Transverse colon (tissue), 4 donors: Measurements from ENCODE around the gene KIF5A. TPM values are rescaled to one million over a fixed set of nuclear protein-coding genes. Genes with fewer than 3 reads are reported as not detected.

Experiments
- DNase-seq: peaks from one replicate; pipeline ENCODE4 v3.0.0-alpha.2; 2019
- H3K27ac ChIP-seq, 4 donors: fragments of 200-600 bp; sonication (generic); 2 replicates each; pipeline ENCODE4 v1.5.1; 2016 to 2018; ENCODE audit warnings: inconsistent platforms in 4 of 4
- H3K27me3 ChIP-seq: fragments of 200-600 bp; sonication (generic); 2 replicates; pipeline ENCODE4 v1.5.1; 2017; ENCODE audit warnings: inconsistent platforms
- H3K36me3 ChIP-seq, 4 donors: fragments of 200-600 bp; sonication (generic); 2 replicates each; pipeline ENCODE4 v1.5.1; 2017 to 2019; ENCODE audit warnings: inconsistent platforms in 4 of 4
- H3K4me1 ChIP-seq, 4 donors: fragments of 200-600 bp; sonication (generic); 2 replicates each; pipeline ENCODE4 v1.5.1; 2017 to 2020; ENCODE audit warnings: inconsistent platforms in 4 of 4
- H3K4me3 ChIP-seq, 4 donors: fragments of 200-600 bp; sonication (generic); 1 replicate in 1 of 4; 2 replicates in 3 of 4; pipeline versions ENCODE4 v1.5.1 to v1.6.1; 2017 to 2019; ENCODE audit warnings: inconsistent platforms in 4 of 4
- H3K9me3 ChIP-seq, 2 donors: fragments of 200-600 bp; sonication (generic); 2 replicates each; pipeline ENCODE4 v1.5.1; 2017 to 2019; ENCODE audit warnings: inconsistent platforms in 2 of 2
- EP300 ChIP-seq: sonication (generic); formaldehyde crosslinking; IDR thresholded peaks from one replicate; pipeline ENCODE4 v1.6.1; 2017; ENCODE audit warnings: antibody characterized with exemption, low read depth
- POLR2A ChIP-seq: fragments of 450-650 bp; IDR thresholded peaks from one replicate; pipeline ENCODE4 v1.6.1; 2016; ENCODE audit warnings: antibody characterized with exemption, mild to moderate bottlenecking, moderate library complexity
- POLR2AphosphoS5 ChIP-seq, 3 donors: sonication (generic); formaldehyde crosslinking; IDR thresholded peaks; one replicate each; pipeline ENCODE4 v1.6.1; 2016; ENCODE audit warnings: antibody characterized with exemption in 3 of 3
- WGBS, 2 donors: methylation state at CpG; one replicate each; pipeline ENCODE4 v1.1.5; 2018; ENCODE audit warnings: low coverage in 1 of 2; 5-methylcytosine and 5-hydroxymethylcytosine counted together
- in situ Hi-C, 4 donors: fragments of 200-750 bp; cut with MboI; loops; one replicate each; pipeline versions ENCODE4 v1.15.0 to v1.15.1; 2017; ENCODE audit warnings: low sequenced_read_pairs in 3 of 4, low pct_ligation_motif_present in 1 of 4, low pct_unique_long_range_greater_than_20kb in 1 of 4
- intact Hi-C: fragments of 100-400 bp; cut with DNase I; formaldehyde crosslinking; loops from one replicate; pipeline ENCODE4 v1.15.1; 2023; ENCODE audit warnings: low total_unique reads
- total RNA-seq, 4 donors: library from RNA; depleted of rRNA; stranded (reverse); fragments of >200 nt; gene quantifications; one replicate each; pipeline ENCODE4 v1.1.0, GENCODE V29; 2016
- TF ChIP-seq, protein P1 (sequence below), 5 experiments: fragments of 200-600 bp in 3 of 5; fragments of 450-650 bp in 2 of 5; sonication (generic) in 3 of 5; IDR thresholded peaks; 1 replicate in 2 of 5; 2 replicates in 3 of 5; pipeline ENCODE4 v1.5.1; 2016 to 2017; ENCODE audit warnings: antibody characterized with exemption in 5 of 5, inconsistent platforms in 3 of 5, mild to moderate bottlenecking in 2 of 5, moderate library complexity in 1 of 5

Gene KIF5A
- total RNA-seq, 4 donors from 2014 or later, result 1.3 to 6.2 (median 1.6) TPM

DNA sequence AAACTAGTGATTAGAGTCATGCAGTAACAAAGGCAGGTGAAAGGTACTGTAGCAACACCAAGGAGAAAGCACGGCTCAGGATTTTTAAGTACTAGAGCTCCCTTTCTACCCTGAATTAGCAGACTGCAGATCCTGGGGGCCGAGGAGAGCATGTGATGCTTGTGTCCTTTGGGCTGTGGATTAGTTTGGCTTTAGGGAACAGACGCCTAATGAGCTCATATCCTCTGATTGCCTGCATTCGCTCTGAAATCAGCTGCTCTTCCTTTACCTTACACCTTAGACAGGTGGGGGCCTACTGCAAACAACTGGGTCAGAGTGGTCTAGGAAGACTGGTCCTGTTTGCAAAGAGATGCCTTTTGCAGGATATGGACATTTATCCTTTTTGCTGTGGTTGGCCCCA is 43.3 kb downstream of the KIF5A start:
- no peak overlapping the region for H3K27ac ChIP-seq
- H3K27me3 ChIP-seq, result no peaks in the 10 kb centered on the region
- DNase-seq, result no peak
- H3K4me1 ChIP-seq, result peaks cover 7 to 20% (median 17%) of the 10 kb centered on the region in 4 donors
- TF ChIP-seq, protein P1, sequence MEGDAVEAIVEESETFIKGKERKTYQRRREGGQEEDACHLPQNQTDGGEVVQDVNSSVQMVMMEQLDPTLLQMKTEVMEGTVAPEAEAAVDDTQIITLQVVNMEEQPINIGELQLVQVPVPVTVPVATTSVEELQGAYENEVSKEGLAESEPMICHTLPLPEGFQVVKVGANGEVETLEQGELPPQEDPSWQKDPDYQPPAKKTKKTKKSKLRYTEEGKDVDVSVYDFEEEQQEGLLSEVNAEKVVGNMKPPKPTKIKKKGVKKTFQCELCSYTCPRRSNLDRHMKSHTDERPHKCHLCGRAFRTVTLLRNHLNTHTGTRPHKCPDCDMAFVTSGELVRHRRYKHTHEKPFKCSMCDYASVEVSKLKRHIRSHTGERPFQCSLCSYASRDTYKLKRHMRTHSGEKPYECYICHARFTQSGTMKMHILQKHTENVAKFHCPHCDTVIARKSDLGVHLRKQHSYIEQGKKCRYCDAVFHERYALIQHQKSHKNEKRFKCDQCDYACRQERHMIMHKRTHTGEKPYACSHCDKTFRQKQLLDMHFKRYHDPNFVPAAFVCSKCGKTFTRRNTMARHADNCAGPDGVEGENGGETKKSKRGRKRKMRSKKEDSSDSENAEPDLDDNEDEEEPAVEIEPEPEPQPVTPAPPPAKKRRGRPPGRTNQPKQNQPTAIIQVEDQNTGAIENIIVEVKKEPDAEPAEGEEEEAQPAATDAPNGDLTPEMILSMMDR (IDR thresholded peaks at IDR 0.05), result no peak
- TF ChIP-seq POLR2A, result no peak
- TF ChIP-seq POLR2AphosphoS5 (IDR thresholded peaks at IDR 0.05), result no peak
- no peak for TF ChIP-seq EP300
- H3K36me3 ChIP-seq, result peaks cover 0 to 14% (median 0%) of the 10 kb centered on the region in 4 donors
- 88% methylated on average over 4 of the region's 4 CpGs; no CpG with 5 or more reads in 1 of the 2 donors for WGBS, 2 donors
- in situ Hi-C loops (no loop called here), intact Hi-C loops (no loop called here)
- no peaks in the 10 kb centered on the region for H3K9me3 ChIP-seq
- H3K4me3 ChIP-seq, result no peak overlapping the region

DNA sequence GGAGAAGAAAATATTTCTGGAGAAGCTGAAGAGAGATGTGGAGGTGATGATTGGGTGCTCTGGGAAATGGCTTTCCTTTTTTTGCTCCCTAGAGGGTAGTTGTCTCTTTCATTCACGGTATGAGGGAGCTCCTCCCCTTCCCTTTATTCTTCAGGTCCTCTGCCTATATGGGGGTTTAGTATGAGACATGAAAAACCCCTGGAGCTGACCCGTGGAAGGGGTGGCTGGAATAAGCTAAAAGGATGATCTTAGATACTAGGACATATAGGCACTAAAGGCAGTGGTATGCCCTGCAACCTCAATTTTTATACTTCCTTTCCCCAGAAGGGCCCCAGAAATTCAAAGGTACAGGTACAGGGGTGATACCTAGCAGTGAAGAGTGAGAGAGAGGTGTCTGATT is 50.6 kb downstream of the KIF5A start:
- Histone ChIP-seq H3K4me1 (peaks cover 0 to 19% (median 5%) of the 10 kb centered on the region in 4 donors), H3K27ac (no peak overlapping the region), H3K27me3 (peaks cover 12% of the 10 kb centered on the region), H3K36me3 (peaks cover 0 to 42% (median 12%) of the 10 kb centered on the region in 4 donors), H3K4me3 (no peak overlapping the region), H3K9me3 (no peaks in the 10 kb centered on the region)
- TF ChIP-seq EP300, result no peak
- TF ChIP-seq POLR2AphosphoS5 (IDR thresholded peaks at IDR 0.05), result no peak
- TF ChIP-seq POLR2A, result no peak
- TF ChIP-seq, protein P1 (IDR thresholded peaks at IDR 0.05), result no peak
- DNase-seq, result no peak
- WGBS, 2 donors, result 70 to 74% methylated on average over 2 of the region's 2 CpGs
- in situ Hi-C loops, result no loop called here
- intact Hi-C loops, result no loop called here

DNA sequence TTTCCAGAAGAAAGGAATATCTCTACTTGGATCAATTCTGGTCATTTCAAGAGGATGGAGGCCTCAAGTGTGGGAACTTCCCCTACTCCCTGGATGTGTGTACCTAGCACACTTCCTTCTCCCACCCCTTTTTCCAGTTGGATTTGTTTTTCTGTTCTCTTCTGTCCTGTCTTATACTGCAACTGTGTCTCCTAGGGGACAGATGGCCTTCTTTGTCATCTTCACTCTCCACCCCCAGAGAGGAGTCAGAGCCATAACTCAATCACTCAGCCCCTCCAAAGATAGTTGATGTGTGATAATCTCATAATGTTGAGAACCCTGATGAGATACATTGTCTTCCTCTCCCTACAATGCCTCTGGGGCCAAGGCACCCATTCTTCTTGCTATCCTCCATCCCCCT is 52.7 kb downstream of the KIF5A start:
- H3K4me3 ChIP-seq, result no peak overlapping the region
- intact Hi-C loops (no loop called here), in situ Hi-C loops (no loop called here)
- H3K27me3 ChIP-seq, result peaks cover 19% of the 10 kb centered on the region
- DNase-seq, result no peak
- H3K36me3 ChIP-seq, result peaks cover 0 to 33% (median 12%) of the 10 kb centered on the region in 4 donors
- peaks cover 0 to 24% (median 12%) of the 10 kb centered on the region in 4 donors for H3K4me1 ChIP-seq
- no peak for TF ChIP-seq POLR2A
- TF ChIP-seq, protein P1 (IDR thresholded peaks at IDR 0.05), result no peak
- no peak for TF ChIP-seq POLR2AphosphoS5 (IDR thresholded peaks at IDR 0.05)
- no peak for TF ChIP-seq EP300
- no peak overlapping the region for H3K27ac ChIP-seq
- H3K9me3 ChIP-seq, result no peaks in the 10 kb centered on the region

DNA sequence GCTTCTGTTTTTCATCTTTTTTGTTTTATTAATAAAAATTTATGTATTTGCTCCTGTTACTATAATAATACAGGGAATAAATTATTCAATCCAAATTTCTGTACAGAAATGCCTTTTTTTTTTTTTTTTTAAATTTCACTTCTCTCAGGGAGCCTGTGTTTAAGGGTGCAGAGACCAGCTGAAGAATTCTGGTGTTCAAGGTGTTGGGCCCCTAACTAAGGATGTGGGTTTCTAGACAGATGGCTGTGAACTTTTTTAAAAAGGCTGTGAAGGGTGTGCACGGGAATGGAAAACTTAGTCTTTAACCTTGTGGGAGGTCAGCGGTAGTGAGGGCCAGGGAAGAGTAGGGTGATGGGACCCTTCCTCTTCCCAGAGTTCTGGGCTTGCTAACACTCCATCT is 53.5 kb downstream of the KIF5A start:
- in situ Hi-C loops (no loop called here), intact Hi-C loops (no loop called here)
- no peak for TF ChIP-seq EP300
- TF ChIP-seq, protein P1 (IDR thresholded peaks at IDR 0.05), result no peak
- no peak for TF ChIP-seq POLR2AphosphoS5 (IDR thresholded peaks at IDR 0.05)
- TF ChIP-seq POLR2A, result no peak
- no peak for DNase-seq
- Histone ChIP-seq H3K27me3 (peaks cover 19% of the 10 kb centered on the region), H3K9me3 (no peaks in the 10 kb centered on the region), H3K36me3 (peaks cover 0 to 28% (median 12%) of the 10 kb centered on the region in 4 donors), H3K4me1 (peaks cover 0 to 24% (median 12%) of the 10 kb centered on the region in 4 donors), H3K4me3 (no peak overlapping the region), H3K27ac (peak overlapping the region; percentile 81 to 95 (median 90))
- WGBS, 2 donors, result 61 to 80% methylated on average over 2 of the region's 2 CpGs
